Astrocyte (in vitro differentiated cells and primary cell): ENCODE data around the gene FBLN1.

ENCODE experiments used
- EZH2 ChIP-seq: IDR thresholded peaks from 2 replicates; pipeline ENCODE4 v1.6.1; 2012; ENCODE audit warnings: mild to moderate bottlenecking, low read length, inconsistent platforms; ENCODE audit not compliant: insufficient read depth
- TF ChIP-seq, protein P1 (sequence below): IDR thresholded peaks from 2 replicates; pipeline ENCODE4 v1.5.1; 2011; ENCODE audit warnings: low read depth, mild to moderate bottlenecking, inconsistent platforms, low read length, moderate library complexity; ENCODE audit not compliant: insufficient read depth

DNA sequence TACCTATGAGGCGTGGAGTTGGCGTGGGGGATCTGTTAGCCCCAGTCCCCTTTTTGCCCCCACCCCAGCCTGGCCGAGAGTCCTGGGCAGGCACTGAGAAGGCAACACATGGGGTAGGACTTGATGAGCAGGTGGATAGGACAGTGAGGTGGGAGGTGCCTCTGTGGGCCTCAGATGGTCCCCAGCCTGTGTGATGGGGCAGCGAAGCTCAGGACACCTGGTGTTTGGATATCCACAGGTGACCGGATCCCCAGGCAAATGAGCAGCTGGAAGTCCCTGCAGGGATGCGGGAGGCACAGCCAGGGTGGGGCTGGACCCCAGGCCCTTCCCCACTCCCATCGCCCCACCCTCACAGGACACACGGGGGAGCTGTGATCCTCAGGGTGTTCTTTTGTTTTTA, 9.7 kb downstream of the FBLN1 start:
- TF ChIP-seq, protein P1, sequence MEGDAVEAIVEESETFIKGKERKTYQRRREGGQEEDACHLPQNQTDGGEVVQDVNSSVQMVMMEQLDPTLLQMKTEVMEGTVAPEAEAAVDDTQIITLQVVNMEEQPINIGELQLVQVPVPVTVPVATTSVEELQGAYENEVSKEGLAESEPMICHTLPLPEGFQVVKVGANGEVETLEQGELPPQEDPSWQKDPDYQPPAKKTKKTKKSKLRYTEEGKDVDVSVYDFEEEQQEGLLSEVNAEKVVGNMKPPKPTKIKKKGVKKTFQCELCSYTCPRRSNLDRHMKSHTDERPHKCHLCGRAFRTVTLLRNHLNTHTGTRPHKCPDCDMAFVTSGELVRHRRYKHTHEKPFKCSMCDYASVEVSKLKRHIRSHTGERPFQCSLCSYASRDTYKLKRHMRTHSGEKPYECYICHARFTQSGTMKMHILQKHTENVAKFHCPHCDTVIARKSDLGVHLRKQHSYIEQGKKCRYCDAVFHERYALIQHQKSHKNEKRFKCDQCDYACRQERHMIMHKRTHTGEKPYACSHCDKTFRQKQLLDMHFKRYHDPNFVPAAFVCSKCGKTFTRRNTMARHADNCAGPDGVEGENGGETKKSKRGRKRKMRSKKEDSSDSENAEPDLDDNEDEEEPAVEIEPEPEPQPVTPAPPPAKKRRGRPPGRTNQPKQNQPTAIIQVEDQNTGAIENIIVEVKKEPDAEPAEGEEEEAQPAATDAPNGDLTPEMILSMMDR = no peak
- no peak for TF ChIP-seq EZH2
